HFFc6 (cell line): ENCODE data around the gene LATS1. TPM values are rescaled to one million over a fixed set of nuclear protein-coding genes. Genes with fewer than 3 reads are reported as not detected.
"Not testable (repeated sequence)": the region's sequence is repeated elsewhere in the genome, so short reads cannot be mapped to it uniquely, and the experiment has no call there.

ENCODE experiments used
- DNase-seq: peaks from one replicate; pipeline ENCODE4 v3.0.0-alpha.2; 2018
- H3K27ac Mint-ChIP-seq: 2 replicates; pipeline ENCODE4 v1.8.0; 2020; ENCODE audit warnings: mild to moderate bottlenecking, mixed read lengths
- H3K27me3 Mint-ChIP-seq: 2 replicates; pipeline ENCODE4 v1.8.0; 2021; ENCODE audit warnings: mild to moderate bottlenecking, moderate library complexity, mixed read lengths; ENCODE audit not compliant: insufficient read depth
- H3K36me3 Mint-ChIP-seq: 2 replicates; pipeline ENCODE4 v1.8.0; 2021; ENCODE audit warnings: low read depth, mixed read lengths
- H3K4me1 Mint-ChIP-seq: 2 replicates; pipeline ENCODE4 v1.8.0; 2020; ENCODE audit warnings: low read depth, mixed read lengths
- H3K4me3 Mint-ChIP-seq: 2 replicates; pipeline ENCODE4 v1.8.0; 2020; ENCODE audit warnings: mild to moderate bottlenecking, moderate library complexity, mixed read lengths
- H3K9me3 Mint-ChIP-seq: 2 replicates; pipeline ENCODE4 v1.8.0; 2020; ENCODE audit warnings: mild to moderate bottlenecking, mixed read lengths
- CTCF ChIP-seq: fragments of 200-600 bp; sonication (generic); IDR thresholded peaks from 2 replicates; pipeline ENCODE4 v1.5.0; 2021; ENCODE audit warnings: antibody characterized with exemption, mild to moderate bottlenecking
- total RNA-seq, 6 experiments: library from RNA; stranded (reverse); fragmentation: NEBNext Ultra II Directional; extraction: Animal tissue kit (Norgen Biotek cat#: 25700); gene quantifications; 2 replicates in 1 of 6; 3 replicates in 5 of 6; pipeline ENCODE4 v1.2.3, GENCODE V29; 2021

LATS1 gene
- total RNA-seq, 6 experiments from 2014 or later: 17.8 to 22.2 (median 20.1) TPM

GRCh38 chr6:149750136-149750609 lies 32.3 kb upstream of the LATS1 start:
- H3K4me1 Mint-ChIP-seq: peaks cover 41% of the 10 kb centered on the region
- H3K27ac Mint-ChIP-seq: peak overlapping the region; percentile 77
- H3K27me3 Mint-ChIP-seq: peaks cover 1% of the 10 kb centered on the region; the same call in 1 of the 2 replicates
- H3K4me3 Mint-ChIP-seq: peak overlapping the region; percentile 93
- H3K36me3 Mint-ChIP-seq: no peaks in the 10 kb centered on the region; the same call in 1 of the 2 replicates
- no peak for TF ChIP-seq CTCF
- peak; percentile 70 for DNase-seq
- H3K9me3 Mint-ChIP-seq: no peaks in the 10 kb centered on the region

- no peak for TF ChIP-seq CTCF
- peaks cover 41% of the 10 kb centered on the region for H3K4me1 Mint-ChIP-seq
- H3K27me3 Mint-ChIP-seq: peaks cover 1% of the 10 kb centered on the region; the same call in 1 of the 2 replicates
- no peaks in the 10 kb centered on the region for H3K9me3 Mint-ChIP-seq
- H3K4me3 Mint-ChIP-seq: peak within 1 kb of the TSS; percentile 93
- no peaks in the 10 kb centered on the region; the same call in 1 of the 2 replicates for H3K36me3 Mint-ChIP-seq
- peak; percentile 86 for DNase-seq
- peak within 1 kb of the TSS; percentile 87 for H3K27ac Mint-ChIP-seq
Measured at GRCh38 chr6:149749594-149750135, 31.8 kb upstream of the LATS1 start, which contains the start of gene PCMT1. PCMT1 (plus strand) TSS chr6:149749741; CDS start chr6:149749902, 161 bp downstream.

- H3K4me3 Mint-ChIP-seq: peak overlapping the region; percentile 93
- peaks cover 41% of the 10 kb centered on the region for H3K4me1 Mint-ChIP-seq
- H3K27me3 Mint-ChIP-seq, H3K9me3 Mint-ChIP-seq, DNase-seq, H3K36me3 Mint-ChIP-seq: not testable (repeated sequence)
- H3K27ac Mint-ChIP-seq: peak overlapping the region; percentile 87
Measured at GRCh38 chr6:149749082-149749593, 31.2 kb upstream of the LATS1 start.

- Mint-ChIP-seq H3K4me3 (peak within 1 kb of the TSS; percentile 100), H3K27me3 (peaks cover 1% of the 10 kb centered on the region; the same call in 1 of the 2 replicates), H3K27ac (peak within 1 kb of the TSS; percentile 90), H3K4me1 (peaks cover 27% of the 10 kb centered on the region), H3K36me3 (no peaks in the 10 kb centered on the region; the same call in 1 of the 2 replicates), H3K9me3 (no peaks in the 10 kb centered on the region)
- peak; percentile 92 for DNase-seq
- TF ChIP-seq CTCF: peak; percentile 75
Measured at GRCh38 chr6:149746147-149746946, 28.4 kb upstream of the LATS1 start, which contains the start of gene NUP43. NUP43 (minus strand) TSS chr6:149746529; CDS start chr6:149746495, 34 bp downstream.

GRCh38 chr6:149745252-149745651 lies 27.4 kb upstream of the LATS1 start:
- peaks cover 21% of the 10 kb centered on the region for H3K4me1 Mint-ChIP-seq
- peak overlapping the region; percentile 90 for H3K27ac Mint-ChIP-seq
- H3K36me3 Mint-ChIP-seq, DNase-seq, H3K9me3 Mint-ChIP-seq, H3K27me3 Mint-ChIP-seq: not testable (repeated sequence)
- H3K4me3 Mint-ChIP-seq: peak overlapping the region; percentile 100

GRCh38 chr6:149734915-149735314 lies 17.0 kb upstream of the LATS1 start:
- DNase-seq: no peak
- Mint-ChIP-seq H3K4me3 (no peak overlapping the region), H3K27me3 (no peaks in the 10 kb centered on the region), H3K4me1 (no peaks in the 10 kb centered on the region), H3K27ac (no peak overlapping the region), H3K9me3 (no peaks in the 10 kb centered on the region), H3K36me3 (peaks cover 4% of the 10 kb centered on the region; the same call in 1 of the 2 replicates)
- no peak for TF ChIP-seq CTCF
